Upper lobe of left lung (tissue), 6 donors: ENCODE measurements around the gene CLASRP. TPM values are rescaled to one million over a fixed set of nuclear protein-coding genes. Genes with fewer than 3 reads are reported as not detected.
"Not testable (repeated sequence)": the region's sequence is repeated elsewhere in the genome, so short reads cannot be mapped to it uniquely, and the experiment has no call there.

Source experiments
- ATAC-seq, 2 donors: fragments of 200-7000 bp; cut with Tn5 transposase; one replicate each; pipeline ENCODE4 v1.9.1; 2022; ENCODE audit warnings: mild to moderate bottlenecking in 2 of 2, moderate library complexity in 2 of 2; ENCODE audit not compliant: low FRiP score in 2 of 2
- DNase-seq, 2 donors: peaks; one replicate each; pipeline ENCODE4 v3.0.0-alpha.2; 2019 to 2020
- H3K27ac ChIP-seq, 4 donors: fragments of 200-600 bp; sonication (generic); one replicate each; pipeline ENCODE4 v1.5.1; 2016 to 2019
- H3K27me3 ChIP-seq, 4 donors: fragments of 200-600 bp; sonication (generic); one replicate each; pipeline ENCODE4 v1.5.1; 2017 to 2019
- H3K36me3 ChIP-seq, 4 donors: fragments of 200-600 bp; sonication (generic); one replicate each; pipeline ENCODE4 v1.5.1; 2016 to 2019
- H3K4me1 ChIP-seq, 4 donors: fragments of 200-600 bp; sonication (generic); one replicate each; pipeline ENCODE4 v1.5.1; 2018 to 2019
- H3K4me3 ChIP-seq, 4 donors: fragments of 200-600 bp; sonication (generic); one replicate each; pipeline ENCODE4 v1.5.1; 2017 to 2019; ENCODE audit warnings: mild to moderate bottlenecking in 2 of 4, moderate library complexity in 1 of 4
- H3K9me3 ChIP-seq, 4 donors: fragments of 200-600 bp; sonication (generic); one replicate each; pipeline ENCODE4 v1.5.1; 2018 to 2019
- CTCF ChIP-seq, 6 experiments: fragments of 450-650 bp in 4 of 6; fragments of 200-600 bp in 2 of 6; sonication (generic) in 2 of 6; IDR thresholded peaks; one replicate each; pipeline ENCODE4 v1.5.1; 2016 to 2019; ENCODE audit warnings: antibody characterized with exemption in 6 of 6
- EP300 ChIP-seq, 4 donors: sonication (generic); formaldehyde crosslinking; IDR thresholded peaks; one replicate each; pipeline ENCODE4 v1.5.1; 2017; ENCODE audit warnings: antibody characterized with exemption in 4 of 4, control low read depth in 2 of 4
- POLR2A ChIP-seq, 4 donors: fragments of 450-650 bp; IDR thresholded peaks; one replicate each; pipeline ENCODE4 v1.5.1; 2016 to 2017; ENCODE audit warnings: antibody characterized with exemption in 4 of 4, mild to moderate bottlenecking in 2 of 4
- POLR2AphosphoS5 ChIP-seq, 2 donors: sonication (generic); formaldehyde crosslinking; IDR thresholded peaks; one replicate each; pipeline ENCODE4 v1.5.1; 2017; ENCODE audit warnings: antibody characterized with exemption in 2 of 2
- WGBS, 2 donors: methylation state at CpG; one replicate each; pipeline ENCODE4 v1.1.5; 2017 to 2018; 5-methylcytosine and 5-hydroxymethylcytosine counted together
- small RNA-seq, 4 donors: library from RNA; depleted of rRNA; stranded (forward); fragments of <200 nt; gene quantifications; one replicate each; pipeline ENCODE3, GENCODE V24; 2016
- total RNA-seq, 6 donors: library from RNA; depleted of rRNA in 4 of 6; stranded (reverse); fragments of >200 nt in 4 of 6; gene quantifications; one replicate each; pipeline versions ENCODE4 v1.1.0 to v1.2.1, GENCODE V29; 2016 to 2021
- donor health status: DM: no; HTN: no; CAD: no; lungs with moderate emphysema.
- donor health status: DM: no; HTN: yes; CAD: no; lungs with severe emphysema.

Gene CLASRP
- total RNA-seq, 6 donors from 2014 or later: 38.0 to 295 (median 71.6) TPM

DNA sequence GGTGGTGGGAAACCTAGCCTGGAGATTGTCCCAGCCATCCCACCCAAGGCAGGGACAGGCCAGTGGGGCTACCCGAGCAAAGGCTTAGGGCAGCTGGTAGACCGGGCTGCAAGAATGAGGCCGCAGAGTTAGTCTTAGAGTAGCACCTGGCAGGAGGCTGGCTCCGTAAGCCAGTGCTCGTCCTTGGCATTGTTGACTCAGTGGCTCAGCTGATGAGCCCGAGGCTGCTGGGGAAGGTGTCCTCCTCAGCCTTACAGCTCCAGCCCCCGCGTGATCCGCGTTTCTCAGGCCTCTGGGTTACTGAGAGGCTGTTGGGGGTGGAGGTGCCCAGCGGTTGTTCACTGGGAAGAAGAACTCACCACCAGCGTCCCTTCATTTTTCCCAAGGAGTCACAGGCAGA, 78.8 kb downstream of the CLASRP start:
- H3K9me3 ChIP-seq: no peaks in the 10 kb centered on the region
- H3K27ac ChIP-seq: no peak overlapping the region
- no peak for TF ChIP-seq CTCF (IDR thresholded peaks at IDR 0.05)
- no peak for TF ChIP-seq EP300 (IDR thresholded peaks at IDR 0.05)
- no peak for TF ChIP-seq POLR2A (IDR thresholded peaks at IDR 0.05)
- no peak for TF ChIP-seq POLR2AphosphoS5 (IDR thresholded peaks at IDR 0.05)
- H3K4me3 ChIP-seq: no peak overlapping the region
- DNase-seq (no peak), ATAC-seq (no peak)
- no peaks in the 10 kb centered on the region for H3K36me3 ChIP-seq
- no peaks in the 10 kb centered on the region for H3K27me3 ChIP-seq
- 77 to 80% methylated on average over 2 to 12 of the region's 12 CpGs for WGBS, 2 donors
- peaks cover 14 to 82% (median 26%) of the 10 kb centered on the region in 4 donors for H3K4me1 ChIP-seq

- 40 to 75% methylated on average over 1 to 4 of the region's 5 CpGs for WGBS, 2 donors
- no peak overlapping the region for H3K27ac ChIP-seq
- no peak for TF ChIP-seq POLR2AphosphoS5 (IDR thresholded peaks at IDR 0.05)
- no peak for TF ChIP-seq EP300 (IDR thresholded peaks at IDR 0.05)
- TF ChIP-seq POLR2A (IDR thresholded peaks at IDR 0.05): no peak
- TF ChIP-seq CTCF (IDR thresholded peaks at IDR 0.05): no peak
- H3K27me3 ChIP-seq: no peaks in the 10 kb centered on the region
- ATAC-seq (no peak), DNase-seq (no peak)
- H3K9me3 ChIP-seq: no peaks in the 10 kb centered on the region
- H3K4me3 ChIP-seq: no peak overlapping the region
- H3K36me3 ChIP-seq: no peaks in the 10 kb centered on the region
- peaks cover 14 to 82% (median 22%) of the 10 kb centered on the region in 4 donors for H3K4me1 ChIP-seq
These were observed 79.3 kb downstream of the CLASRP start for GRCh38 chr19:45118106-45118505.

- peaks cover 11 to 77% (median 18%) of the 10 kb centered on the region in 4 donors for H3K4me1 ChIP-seq
- H3K27ac ChIP-seq: not testable (repeated sequence)
These were observed 79.9 kb downstream of the CLASRP start for GRCh38 chr19:45118591-45119355.

DNA sequence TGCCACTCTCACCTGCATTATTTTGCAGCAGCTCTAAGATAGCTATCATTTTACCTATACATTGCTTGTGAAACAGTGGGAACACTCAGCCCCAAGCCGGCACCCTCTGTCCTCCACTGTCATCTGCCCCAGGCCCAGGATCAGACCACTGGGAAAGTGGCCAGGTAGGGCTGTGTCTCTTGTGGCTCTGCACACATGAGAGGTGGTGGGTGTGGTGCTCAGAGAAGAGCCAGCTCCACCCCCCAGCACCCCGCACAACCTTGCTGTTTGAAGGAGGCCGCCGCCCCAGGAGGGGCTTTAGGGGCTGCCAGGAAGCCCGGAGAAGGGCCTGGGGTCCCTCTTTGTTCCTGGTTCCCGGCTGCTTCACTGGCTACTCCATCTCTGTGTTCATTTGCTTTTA, 80.7 kb downstream of the CLASRP start:
- WGBS, 2 donors: 85 to 86% methylated on average over 6 of the region's 6 CpGs
- H3K27ac ChIP-seq: no peak overlapping the region
- H3K36me3 ChIP-seq: no peaks in the 10 kb centered on the region
- no peaks in the 10 kb centered on the region for H3K9me3 ChIP-seq
- ATAC-seq (no peak), DNase-seq (no peak)
- H3K4me3 ChIP-seq: no peak overlapping the region
- TF ChIP-seq CTCF (IDR thresholded peaks at IDR 0.05) (no peak), EP300 (IDR thresholded peaks at IDR 0.05) (no peak), POLR2A (IDR thresholded peaks at IDR 0.05) (no peak), POLR2AphosphoS5 (IDR thresholded peaks at IDR 0.05) (no peak)
- H3K4me1 ChIP-seq: peaks cover 8 to 69% (median 14%) of the 10 kb centered on the region in 4 donors
- no peaks in the 10 kb centered on the region for H3K27me3 ChIP-seq

More at GRCh38 chr19:45118591-45119355, 79.9 kb downstream of the CLASRP start:
- not testable (repeated sequence) for H3K4me3 ChIP-seq, H3K9me3 ChIP-seq, DNase-seq, H3K36me3 ChIP-seq, H3K27me3 ChIP-seq, ATAC-seq
- WGBS, 2 donors: 51 to 59% methylated on average over 18 of the region's 18 CpGs

Small RNA genes lying within 50 kb of the gene (small RNA-seq; reads per million reads assigned to genes)
- gene RNU6-611P: 0 reads per million in 4 donors

Other genes with a start within 250 kb of the CLASRP start
- gene BCAM, start 229.9 kb upstream of the CLASRP start, total RNA-seq: 100 to 1,000 TPM; 246 to 557 (median 274) TPM
- 100 to 1,000 TPM in 4 of 6 donors, 10 to 100 TPM in 2; 52.2 to 152 (median 109) TPM for gene NECTIN2, start 192.7 kb upstream of the CLASRP start, total RNA-seq
- gene TOMM40, start 147.8 kb upstream of the CLASRP start, total RNA-seq: 10 to 100 TPM; 26.6 to 88.3 (median 58.1) TPM
- gene APOE, start 133.2 kb upstream of the CLASRP start, total RNA-seq: 1,000 to 10,000 TPM in 2 of 6 donors, 100 to 1,000 TPM in 4; 256 to 1,773 (median 644) TPM
- gene APOC1, start 124.4 kb upstream of the CLASRP start, total RNA-seq: 100 to 1,000 TPM; 186 to 754 (median 527) TPM
- gene APOC4, start 96.8 kb upstream of the CLASRP start, total RNA-seq: 1 to 10 TPM in 1 of 6 donors, under 1 TPM in 1, not detected in 4; 0.49 to 2.7 TPM
- gene APOC2, start 93.0 kb upstream of the CLASRP start, total RNA-seq: 10 to 100 TPM in 5 of 6 donors, under 1 TPM in 1; 0.98 to 50.0 (median 22.8) TPM
- 100 to 1,000 TPM in 3 of 6 donors, 10 to 100 TPM in 3; 53.4 to 139 (median 99.6) TPM for gene CLPTM1, start 83.7 kb upstream of the CLASRP start, total RNA-seq
- 10 to 100 TPM in 3 of 6 donors, 1 to 10 TPM in 3; 4.0 to 31.1 (median 18.1) TPM for gene RELB, start 37.6 kb upstream of the CLASRP start, total RNA-seq
- 1 to 10 TPM; 1.5 to 7.3 (median 2.4) TPM for gene ZNF296, start 37.4 kb downstream of the CLASRP start, total RNA-seq
- gene GEMIN7, start 40.2 kb downstream of the CLASRP start, total RNA-seq: 10 to 100 TPM in 3 of 6 donors, 1 to 10 TPM in 3; 8.1 to 24.2 (median 13.5) TPM
- gene PPP1R37, start 54.1 kb downstream of the CLASRP start, total RNA-seq: 10 to 100 TPM; 30.0 to 64.6 (median 37.3) TPM
- under 1 TPM in 5 of 6 donors, not detected in 1; under 0.01 to 1.00 (median 0.17) TPM for gene NKPD1, start 121.9 kb downstream of the CLASRP start, total RNA-seq
- 10 to 100 TPM; 10.5 to 53.3 (median 23.7) TPM for gene TRAPPC6A, start 139.2 kb downstream of the CLASRP start, total RNA-seq
- 10 to 100 TPM in 5 of 6 donors, 1 to 10 TPM in 1; 4.7 to 34.6 (median 18.6) TPM for gene BLOC1S3, start 139.7 kb downstream of the CLASRP start, total RNA-seq
- gene EXOC3L2, start 206.4 kb downstream of the CLASRP start, total RNA-seq: 1 to 10 TPM; 1.1 to 10.0 (median 2.7) TPM
- gene MARK4, start 212.2 kb downstream of the CLASRP start, total RNA-seq: 10 to 100 TPM; 14.6 to 59.3 (median 35.6) TPM